Hepatocyte (in vitro differentiated cells): Measurements from ENCODE around the gene FZD2. TPM values are rescaled to one million over a fixed set of nuclear protein-coding genes. Genes with fewer than 3 reads are reported as not detected.
A peak's percentile ranks its signal among the peaks of the same experiment; 100 is the strongest.

Source experiments
- DNase-seq: peaks from one replicate; pipeline ENCODE4 v3.0.0-alpha.2; 2016; ENCODE audit warnings: low spot score
- H2AFZ ChIP-seq: fragments of 200-600 bp; sonication (generic); 2 replicates; pipeline ENCODE4 v1.6.0; 2016; ENCODE audit warnings: antibody characterized with exemption, mild to moderate bottlenecking
- H3K27ac ChIP-seq: fragments of 200-600 bp; sonication (generic); 2 replicates; pipeline ENCODE4 v1.5.1; 2016; ENCODE audit warnings: mild to moderate bottlenecking
- H3K27me3 ChIP-seq: fragments of 200-600 bp; sonication (generic); 2 replicates; pipeline ENCODE4 v1.6.1; 2016
- H3K36me3 ChIP-seq: fragments of 200-600 bp; sonication (generic); replicated peaks from 2 replicates; pipeline ENCODE4 v1.5.1; 2016; ENCODE audit warnings: low read depth; ENCODE audit not compliant: insufficient read depth
- H3K4me1 ChIP-seq: fragments of 200-600 bp; sonication (generic); 2 replicates; pipeline ENCODE4 v1.5.1; 2016; ENCODE audit warnings: mild to moderate bottlenecking, moderate library complexity; ENCODE audit not compliant: insufficient read depth
- H3K4me2 ChIP-seq: fragments of 200-600 bp; sonication (generic); 2 replicates; pipeline ENCODE4 v1.6.0; 2016
- H3K4me3 ChIP-seq: fragments of 200-600 bp; sonication (generic); 2 replicates; pipeline ENCODE4 v1.5.1; 2016; ENCODE audit warnings: mild to moderate bottlenecking
- H3K79me2 ChIP-seq: fragments of 200-600 bp; sonication (generic); 2 replicates; pipeline ENCODE4 v1.6.0; 2017; ENCODE audit warnings: mild to moderate bottlenecking
- H3K9me2 ChIP-seq: fragments of 200-600 bp; sonication (generic); replicated peaks from 2 replicates; pipeline ENCODE4 v1.6.0; 2017; ENCODE audit warnings: mild to moderate bottlenecking; ENCODE audit not compliant: insufficient read depth
- H3K9me3 ChIP-seq: fragments of 200-600 bp; sonication (generic); 2 replicates; pipeline ENCODE4 v1.5.1; 2016; ENCODE audit warnings: low read depth, mild to moderate bottlenecking
- H4K20me1 ChIP-seq: fragments of 200-600 bp; sonication (generic); 2 replicates; pipeline ENCODE4 v1.6.0; 2016; ENCODE audit warnings: mild to moderate bottlenecking; ENCODE audit not compliant: insufficient read depth, poor library complexity, severe bottlenecking
- CTCF ChIP-seq: fragments of 200-600 bp; sonication (generic); IDR thresholded peaks from 2 replicates; pipeline ENCODE4 v1.5.1; 2016; ENCODE audit warnings: antibody characterized with exemption, mild to moderate bottlenecking; ENCODE audit not compliant: poor library complexity
- EZH2 ChIP-seq: fragments of 200-600 bp; sonication (generic); IDR thresholded peaks from 2 replicates; pipeline ENCODE4 v1.6.1; 2016; ENCODE audit warnings: antibody characterized with exemption, mild to moderate bottlenecking, borderline replicate concordance
- EZH2phosphoT487 ChIP-seq: fragments of 200-600 bp; sonication (generic); IDR thresholded peaks from one replicate; pipeline ENCODE4 v1.6.1; 2018; ENCODE audit warnings: antibody characterized with exemption, mild to moderate bottlenecking, low read depth, moderate library complexity; ENCODE audit not compliant: unreplicated experiment, severe bottlenecking
- WGBS: methylation state at CpG from one replicate; pipeline ENCODE4 v1.1.6; 2016; ENCODE audit warnings: low lambda C conversion rate; ENCODE audit errors: missing lambda C conversion rate; 5-methylcytosine and 5-hydroxymethylcytosine counted together
- polyA plus RNA-seq: library from polyadenylated mRNA; unstranded; fragments of >200 nt; fragmentation: Nextera tagmentation; extraction: Ambion mirVana; gene quantifications from 2 replicates; pipeline ENCODE4 v1.2.1, GENCODE V29; 2016
- total RNA-seq: library from RNA; depleted of rRNA; stranded (reverse); fragments of >200 nt; gene quantifications from 2 replicates; pipeline ENCODE4 v1.2.3, GENCODE V29; 2014

The FZD2 gene
- total and polyA plus RNA-seq, 2 experiments from 2014 or later, result 19.9 to 35.5 TPM

- H2AFZ ChIP-seq, result no peak overlapping the region
- no peak for DNase-seq
- H3K4me2 ChIP-seq, result peak overlapping the region; percentile 75
- no peaks in the 10 kb centered on the region for H3K9me2 ChIP-seq
- no peaks in the 10 kb centered on the region for H3K36me3 ChIP-seq
- H3K27ac ChIP-seq, result peak overlapping the region; percentile 80
- peaks cover 34% of the 10 kb centered on the region for H3K79me2 ChIP-seq
- peaks cover 5% of the 10 kb centered on the region for H3K4me1 ChIP-seq
- H3K4me3 ChIP-seq, result peak overlapping the region; percentile 60
- TF ChIP-seq CTCF (no peak), EZH2 (no peak), EZH2phosphoT487 (no peak)
- H4K20me1 ChIP-seq, result peaks cover 5% of the 10 kb centered on the region
- H3K9me3 ChIP-seq, result no peaks in the 10 kb centered on the region
- peaks cover 2% of the 10 kb centered on the region for H3K27me3 ChIP-seq
- 24% methylated on average over 16 of the region's 16 CpGs for WGBS
Observed at GRCh38 chr17:44559634-44560554, 2.6 kb downstream of the FZD2 start.

DNA sequence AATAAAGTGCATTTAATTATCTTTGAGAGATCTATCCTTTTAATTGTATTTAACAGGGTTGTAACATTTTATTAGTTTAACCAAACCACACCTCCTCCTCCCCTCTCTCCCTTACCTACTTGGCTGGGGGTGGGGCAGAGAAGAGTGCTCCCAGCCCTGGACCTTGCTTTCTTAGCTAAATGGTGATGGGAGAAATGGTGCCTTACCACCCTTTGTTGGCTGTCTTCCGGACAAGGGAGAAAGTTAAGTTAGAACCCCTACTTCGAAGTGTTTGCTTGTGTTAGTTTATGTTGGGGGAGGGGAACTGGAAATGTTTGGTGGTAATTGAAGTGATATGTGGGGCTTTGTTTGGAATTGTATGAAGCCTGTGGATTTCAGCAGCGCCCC lies 3.9 kb downstream of the FZD2 start:
- H3K4me2 ChIP-seq, result peak overlapping the region; percentile 75
- H3K4me3 ChIP-seq, result no peak overlapping the region
- peaks cover 34% of the 10 kb centered on the region for H3K79me2 ChIP-seq

GRCh38 chr17:44564429-44564828 lies 7.1 kb downstream of the FZD2 start:
- no peak for DNase-seq
- Histone ChIP-seq H3K27me3 (peaks cover 2% of the 10 kb centered on the region), H3K9me2 (no peaks in the 10 kb centered on the region), H3K9me3 (no peaks in the 10 kb centered on the region), H3K79me2 (peaks cover 19% of the 10 kb centered on the region), H4K20me1 (peaks cover 5% of the 10 kb centered on the region), H3K4me2 (no peak overlapping the region), H2AFZ (no peak overlapping the region), H3K36me3 (no peaks in the 10 kb centered on the region), H3K27ac (no peak overlapping the region), H3K4me1 (no peaks in the 10 kb centered on the region), H3K4me3 (no peak overlapping the region)
- TF ChIP-seq EZH2 (no peak), EZH2phosphoT487 (no peak), CTCF (no peak)
- 80% methylated on average over 7 of the region's 7 CpGs for WGBS

More for the DNA sequence above, 3.9 kb downstream of the FZD2 start:
- Histone ChIP-seq H3K4me1 (no peaks in the 10 kb centered on the region), H3K27me3 (peaks cover 2% of the 10 kb centered on the region), H2AFZ (no peak overlapping the region), H3K9me2 (no peaks in the 10 kb centered on the region), H3K27ac (no peak overlapping the region), H4K20me1 (peaks cover 5% of the 10 kb centered on the region), H3K9me3 (no peaks in the 10 kb centered on the region), H3K36me3 (no peaks in the 10 kb centered on the region)
- WGBS, result 42% methylated on average over 3 of the region's 3 CpGs
- TF ChIP-seq CTCF, result no peak
- TF ChIP-seq EZH2phosphoT487, result no peak
- TF ChIP-seq EZH2, result no peak
- no peak for DNase-seq
